CD4-positive, alpha-beta T cell treated with Interferon gamma for 1 hour (primary cell): Measurements from ENCODE around the gene PMFBP1.

Experiments used
- DNase-seq: peaks from one replicate; pipeline ENCODE4 v3.0.0-alpha.2; 2020

PMFBP1 gene

GRCh38 chr16:72179204-72179970 is 7.4 kb upstream of the PMFBP1 start:
- no peak for DNase-seq

DNA sequence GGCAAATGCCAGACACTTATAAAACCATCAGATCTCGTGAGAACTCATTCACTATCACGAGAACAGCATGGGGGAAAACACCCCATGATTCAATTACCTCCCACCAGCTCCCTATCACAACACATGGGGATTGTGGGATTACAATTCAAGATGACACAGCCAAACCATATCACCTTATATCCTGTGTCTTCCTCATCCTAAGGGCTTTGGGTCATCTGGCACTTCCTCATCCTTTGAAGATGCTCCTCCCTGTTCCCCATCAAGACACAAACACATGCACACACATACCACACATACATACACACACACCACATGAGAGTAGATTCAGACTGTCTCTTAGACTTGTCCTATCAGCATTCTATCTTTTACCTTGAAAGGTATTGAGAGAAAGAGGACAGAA is 2.8 kb upstream of the PMFBP1 start:
- DNase-seq: no peak

DNA sequence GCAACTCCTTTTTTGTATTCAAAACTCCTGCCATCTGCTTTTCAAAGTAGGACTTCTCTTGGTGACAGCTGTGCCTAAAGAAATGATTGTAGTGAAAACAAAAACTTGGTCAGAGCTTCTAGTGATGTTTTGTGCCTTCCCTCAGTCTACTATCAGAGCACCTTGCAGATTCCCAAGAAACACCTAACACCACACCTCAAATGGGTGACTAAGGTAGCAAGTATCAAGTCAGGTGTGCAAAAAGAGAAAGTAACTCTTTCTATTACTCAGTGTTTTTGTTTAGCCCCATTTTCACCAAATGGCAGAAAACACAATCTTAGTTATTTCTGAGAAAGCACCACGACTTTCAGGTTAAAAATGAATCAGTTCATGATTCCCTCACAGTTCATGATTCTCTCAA is 2.0 kb upstream of the PMFBP1 start:
- DNase-seq: no peak

DNA sequence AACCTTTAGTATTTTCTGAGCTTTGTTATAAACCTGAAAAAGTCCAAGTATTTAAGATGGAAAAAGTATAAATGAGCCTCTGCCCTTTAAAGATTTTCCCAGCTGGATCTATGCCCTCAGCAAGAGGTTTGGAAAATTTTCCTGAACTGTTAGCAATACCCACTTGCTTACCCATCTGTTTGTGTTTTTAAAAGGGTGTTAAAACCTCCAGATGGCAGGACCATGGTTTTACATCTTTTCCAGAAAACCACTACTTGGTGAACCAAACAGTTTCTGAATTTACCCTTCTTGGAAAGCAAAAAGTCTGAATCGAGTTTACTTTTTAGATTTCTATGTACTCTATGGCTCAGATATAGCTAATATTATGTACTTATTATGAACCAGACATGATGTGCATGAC is 719 bp downstream of the PMFBP1 start:
- no peak for DNase-seq

GRCh38 chr16:72169708-72170107 is 2.2 kb downstream of the PMFBP1 start:
- no peak for DNase-seq

GRCh38 chr16:72168365-72168764 is 3.6 kb downstream of the PMFBP1 start:
- DNase-seq: no peak

DNA sequence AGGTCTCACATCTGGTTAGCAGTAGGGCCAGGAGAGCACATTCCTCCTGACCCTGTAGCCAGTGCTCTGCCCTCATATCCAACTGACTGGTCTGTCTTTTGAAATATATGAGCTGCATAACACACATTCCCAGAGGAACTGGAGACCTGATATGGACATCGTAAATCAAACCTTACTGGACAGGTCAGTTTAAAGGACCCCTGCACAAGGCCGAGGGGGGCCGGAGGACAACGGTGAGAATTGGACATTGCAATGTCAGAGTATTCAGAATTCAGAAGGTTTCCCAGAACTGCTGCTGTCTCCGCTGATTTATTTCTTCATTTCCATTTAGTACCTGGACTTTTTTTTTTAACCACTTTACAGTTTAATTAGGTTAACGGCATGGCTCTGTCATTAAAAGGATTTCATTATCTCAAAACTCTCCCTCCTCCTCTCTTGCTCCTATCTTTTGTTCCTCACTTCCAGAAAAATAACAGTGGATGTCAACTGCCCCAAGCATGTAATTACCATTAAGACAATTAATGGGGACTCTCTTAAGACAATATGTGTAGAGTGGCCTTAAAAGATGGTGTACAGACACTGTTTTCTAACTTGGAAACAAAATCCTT is 4.9 kb downstream of the PMFBP1 start:
- no peak for DNase-seq

DNA sequence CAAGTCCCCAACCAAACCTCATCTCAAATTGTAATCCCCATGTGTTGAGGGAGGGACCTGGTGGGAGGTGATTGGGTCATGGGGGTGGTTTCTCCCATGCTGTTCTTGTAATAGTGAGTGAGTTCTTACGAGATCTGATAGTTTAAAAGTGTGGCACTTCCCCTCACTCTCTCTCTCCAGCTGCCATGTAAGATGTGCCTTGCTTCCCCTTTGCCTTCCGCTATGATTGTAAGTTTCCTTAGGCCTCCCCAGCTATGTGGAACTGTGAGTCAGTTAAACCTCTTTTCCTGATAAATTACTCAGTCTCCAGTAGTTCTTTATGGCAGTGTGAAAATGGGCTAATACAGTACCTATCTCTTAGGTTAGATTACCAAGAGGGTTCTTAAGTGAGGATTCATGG is 5.8 kb downstream of the PMFBP1 start:
- no peak for DNase-seq

DNA sequence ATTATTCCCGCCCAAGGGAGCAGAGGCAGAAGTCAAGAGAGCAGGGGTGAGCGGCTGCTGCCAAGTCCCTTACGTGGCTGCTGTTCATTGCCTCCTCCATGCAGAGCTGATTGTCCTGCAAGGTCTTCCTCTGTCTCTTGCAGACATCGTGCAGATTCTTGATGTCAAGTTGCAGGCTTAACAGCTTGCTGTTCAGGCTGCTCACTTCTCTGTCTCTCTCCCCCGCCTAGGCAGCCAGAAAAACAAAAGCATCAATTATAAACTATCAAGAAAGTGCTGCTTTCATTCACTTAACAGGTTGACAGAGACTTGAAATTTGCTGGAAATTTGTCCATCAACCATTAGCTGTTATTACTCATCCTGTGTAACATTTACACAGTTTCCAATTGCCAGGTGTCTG is 7.3 kb downstream of the PMFBP1 start:
- DNase-seq: no peak

DNA sequence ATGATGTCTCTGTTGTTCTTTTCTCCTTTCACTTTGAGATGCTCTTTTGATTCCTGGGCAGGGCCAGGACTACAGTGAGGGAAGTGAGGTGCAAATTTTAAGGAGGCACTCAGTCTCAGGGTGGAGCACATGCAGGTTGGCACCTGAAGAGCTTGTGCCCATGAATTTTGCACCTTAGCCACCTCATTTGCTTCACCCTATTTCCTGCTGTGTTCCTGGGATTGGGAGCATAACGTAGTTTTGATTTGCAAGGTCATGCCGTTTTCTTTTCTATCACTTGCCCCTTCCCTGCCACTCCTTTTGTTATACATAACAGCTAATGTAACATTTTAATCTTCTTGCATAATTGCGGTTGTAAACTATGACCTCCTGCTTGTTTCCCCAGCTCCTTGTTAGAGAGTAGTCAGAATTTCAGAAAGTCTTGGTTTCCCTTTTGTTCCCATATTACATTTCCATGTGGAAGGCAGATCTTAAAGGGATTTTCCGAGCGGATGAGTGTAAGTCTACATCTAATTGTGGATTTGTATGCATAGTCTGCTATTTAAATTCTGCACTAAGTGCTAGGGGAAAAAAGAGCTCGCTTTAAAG is 9.8 kb downstream of the PMFBP1 start:
- DNase-seq: no peak

- DNase-seq: no peak
Observed at GRCh38 chr16:72159801-72160200, 12.2 kb downstream of the PMFBP1 start.

DNA sequence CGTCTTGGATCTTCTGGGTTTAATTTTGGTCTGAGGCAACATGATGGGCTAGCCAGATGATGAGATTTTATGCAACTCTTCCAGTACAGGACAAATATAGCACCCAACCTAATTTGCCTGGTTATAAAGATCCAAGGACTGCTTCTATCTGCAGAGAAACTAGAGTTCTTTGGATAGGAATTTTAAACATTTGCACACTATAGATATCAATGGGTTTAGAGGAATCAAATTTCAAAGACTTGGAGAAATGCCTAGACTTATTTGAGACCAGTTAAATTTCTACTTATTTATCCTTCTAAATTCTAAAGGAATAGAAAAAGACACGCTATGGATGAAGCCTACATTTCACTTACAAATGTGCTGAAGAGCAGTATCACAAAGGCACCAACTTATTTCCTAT is 12.6 kb downstream of the PMFBP1 start:
- no peak for DNase-seq

GRCh38 chr16:72149676-72150464 is 22.1 kb downstream of the PMFBP1 start:
- DNase-seq: no peak

DNA sequence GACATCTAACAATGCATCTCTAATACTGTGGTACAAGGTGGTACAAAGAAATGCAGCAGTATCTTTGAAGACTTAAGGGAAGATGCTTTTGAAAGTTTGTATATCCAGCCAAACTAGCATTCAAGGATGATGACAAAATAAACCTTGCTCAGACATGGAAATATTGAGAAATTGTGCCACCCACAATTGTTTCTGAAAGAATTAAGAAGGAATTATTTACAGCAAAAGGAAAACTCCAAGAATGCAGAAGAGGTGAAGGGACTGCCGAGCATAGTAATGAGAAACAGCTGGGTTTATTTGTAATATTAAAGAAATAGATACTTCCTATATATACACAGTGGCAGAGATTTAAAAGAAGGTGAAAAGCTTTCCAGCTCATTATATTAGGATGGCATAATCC is 29.5 kb downstream of the PMFBP1 start:
- no peak for DNase-seq

DNA sequence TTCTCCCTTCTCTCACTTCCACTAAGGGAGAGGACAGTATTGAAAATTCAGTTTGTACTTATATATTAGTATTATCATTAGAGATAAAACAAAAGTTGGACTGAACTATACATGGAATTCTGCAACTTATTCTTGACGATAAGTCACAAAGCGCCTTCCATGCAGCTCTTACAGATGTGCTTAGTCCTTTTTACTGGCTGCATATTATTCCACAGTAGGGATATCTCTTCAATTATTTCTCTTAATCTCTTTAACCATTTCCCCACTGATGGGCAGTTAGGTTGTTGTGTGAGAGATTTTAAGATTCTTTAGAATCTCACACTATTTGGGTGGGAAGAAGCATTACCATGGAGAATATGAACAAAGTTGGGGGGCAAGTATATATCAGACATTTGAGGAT is 32.0 kb downstream of the PMFBP1 start:
- DNase-seq: no peak

DNA sequence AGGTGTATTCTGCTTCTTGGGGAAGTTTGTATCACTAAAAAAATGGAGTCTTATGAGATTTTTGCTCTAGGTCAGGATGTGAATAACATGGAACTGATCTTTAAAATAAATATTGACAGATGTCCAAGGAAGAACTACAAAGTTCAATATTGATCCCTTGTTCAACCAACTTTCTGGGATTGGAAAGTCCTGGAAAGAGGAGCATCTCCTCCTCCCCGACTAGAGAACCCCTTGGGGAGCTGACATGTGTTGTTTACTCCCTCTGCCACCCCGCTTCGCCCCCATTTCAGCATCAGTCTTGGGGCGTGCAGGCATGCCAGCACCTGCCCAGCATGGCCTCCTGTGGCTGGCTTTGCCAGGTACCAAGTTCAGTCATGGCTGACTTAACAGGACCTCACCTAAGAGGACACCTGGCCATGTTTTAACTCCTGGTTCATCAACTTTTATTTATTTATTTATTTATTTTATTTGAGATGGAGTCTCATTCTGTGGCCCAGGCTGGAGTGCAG is 33.8 kb downstream of the PMFBP1 start:
- no peak for DNase-seq

DNA sequence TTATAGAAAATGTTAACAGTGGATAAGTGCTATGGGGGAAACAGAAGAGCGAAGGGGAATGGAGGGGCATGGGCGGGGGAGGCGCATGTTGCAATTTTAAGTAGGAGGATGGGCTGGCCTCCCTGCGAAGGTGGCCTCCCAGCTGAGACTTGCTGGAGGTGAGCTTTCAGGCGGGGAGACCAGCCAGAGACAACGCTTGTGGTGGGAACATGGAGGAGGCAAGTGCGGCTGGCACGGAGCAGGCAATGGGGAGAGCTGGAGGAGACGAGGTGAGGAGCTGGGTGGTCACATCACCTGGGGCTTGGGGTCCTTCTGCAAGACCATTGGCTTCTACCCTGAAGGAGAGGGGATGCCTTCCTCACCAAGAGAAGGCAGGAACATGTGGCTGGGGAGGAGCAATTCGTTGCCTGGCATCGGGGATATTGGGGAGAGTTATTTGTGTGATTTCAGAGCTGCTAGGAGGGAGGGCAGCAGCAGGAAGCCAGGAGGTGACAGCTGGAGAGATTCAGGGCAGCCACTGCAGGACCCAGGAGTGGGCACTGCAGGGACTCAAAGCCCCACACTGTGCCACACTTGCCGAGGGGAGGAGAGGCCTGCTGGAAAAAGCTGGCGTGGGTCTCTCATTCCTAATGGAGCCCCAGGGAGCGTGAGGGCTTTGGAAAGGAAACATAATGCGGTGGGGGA is 34.4 kb downstream of the PMFBP1 start:
- DNase-seq: no peak

GRCh38 chr16:72134507-72134906 is 37.4 kb downstream of the PMFBP1 start:
- DNase-seq: no peak

GRCh38 chr16:72132726-72133125 is 39.2 kb downstream of the PMFBP1 start:
- DNase-seq: no peak

DNA sequence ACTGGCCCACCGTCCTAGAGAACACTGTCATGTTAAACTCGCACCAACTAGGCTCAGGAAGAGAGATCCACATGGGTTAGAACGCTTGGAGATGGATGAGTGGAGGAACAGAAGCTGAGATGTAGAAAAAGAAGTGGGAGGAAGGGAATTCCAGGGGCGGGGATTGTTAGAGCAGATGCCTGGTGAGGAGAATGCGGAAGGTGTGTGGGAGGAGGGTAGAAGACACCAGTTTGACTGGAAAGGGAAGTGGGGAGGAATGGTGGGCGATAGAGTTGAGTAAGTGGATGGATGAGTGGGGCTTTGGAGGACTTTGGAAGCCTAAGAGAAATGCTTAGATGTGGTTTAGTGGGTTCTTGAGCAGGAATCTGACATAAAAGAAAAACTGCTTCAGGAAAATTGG is 40.9 kb downstream of the PMFBP1 start:
- DNase-seq: no peak

DNA sequence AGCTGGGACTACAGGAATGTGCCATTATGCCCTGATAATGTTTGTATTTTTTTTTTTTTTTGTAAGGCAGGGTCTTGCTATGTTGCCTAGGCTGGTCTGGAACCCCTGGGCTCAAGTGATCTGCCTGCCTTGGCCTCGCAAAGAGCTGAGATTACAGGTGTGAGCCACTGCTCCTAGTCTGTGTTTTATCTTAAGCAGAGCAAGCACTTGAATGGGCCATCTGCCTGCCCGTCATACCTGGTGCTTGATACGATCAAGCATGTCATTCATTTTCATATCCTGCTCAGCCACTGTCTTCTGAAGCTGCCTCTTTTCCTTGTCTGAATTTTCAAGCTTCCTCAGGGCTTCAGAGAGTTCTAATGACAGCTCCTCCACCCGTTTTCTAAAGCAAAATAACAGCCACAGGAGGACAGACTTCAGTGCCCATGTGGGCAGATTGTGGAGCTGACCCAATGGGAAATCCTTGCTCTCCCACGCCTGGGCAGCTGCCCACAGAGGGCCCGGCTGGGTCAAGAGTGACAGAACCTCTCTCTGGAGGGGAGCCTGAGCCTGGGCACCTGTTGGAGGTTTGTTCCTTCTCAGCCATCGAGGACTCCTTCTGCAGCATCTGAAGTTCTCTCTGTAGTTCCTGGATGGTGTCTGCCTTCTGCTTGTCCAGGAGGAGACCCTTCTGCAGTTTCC is 41.8 kb downstream of the PMFBP1 start:
- DNase-seq: no peak

- DNase-seq: no peak
Observed at GRCh38 chr16:72128701-72129100, 43.3 kb downstream of the PMFBP1 start.
